ENCODE results near the gene BARD1.

GRCh38 chr2:214676421-214677089 lies 132.9 kb downstream of the BARD1 start:
- no peak for TF ChIP-seq POLR2AphosphoS5 (IDR thresholded peaks at IDR 0.05)
- TF ChIP-seq, protein P1, sequence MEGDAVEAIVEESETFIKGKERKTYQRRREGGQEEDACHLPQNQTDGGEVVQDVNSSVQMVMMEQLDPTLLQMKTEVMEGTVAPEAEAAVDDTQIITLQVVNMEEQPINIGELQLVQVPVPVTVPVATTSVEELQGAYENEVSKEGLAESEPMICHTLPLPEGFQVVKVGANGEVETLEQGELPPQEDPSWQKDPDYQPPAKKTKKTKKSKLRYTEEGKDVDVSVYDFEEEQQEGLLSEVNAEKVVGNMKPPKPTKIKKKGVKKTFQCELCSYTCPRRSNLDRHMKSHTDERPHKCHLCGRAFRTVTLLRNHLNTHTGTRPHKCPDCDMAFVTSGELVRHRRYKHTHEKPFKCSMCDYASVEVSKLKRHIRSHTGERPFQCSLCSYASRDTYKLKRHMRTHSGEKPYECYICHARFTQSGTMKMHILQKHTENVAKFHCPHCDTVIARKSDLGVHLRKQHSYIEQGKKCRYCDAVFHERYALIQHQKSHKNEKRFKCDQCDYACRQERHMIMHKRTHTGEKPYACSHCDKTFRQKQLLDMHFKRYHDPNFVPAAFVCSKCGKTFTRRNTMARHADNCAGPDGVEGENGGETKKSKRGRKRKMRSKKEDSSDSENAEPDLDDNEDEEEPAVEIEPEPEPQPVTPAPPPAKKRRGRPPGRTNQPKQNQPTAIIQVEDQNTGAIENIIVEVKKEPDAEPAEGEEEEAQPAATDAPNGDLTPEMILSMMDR (IDR thresholded peaks at IDR 0.05) = no peak

Measured in upper lobe of left lung (tissue), 4 donors.